PFSK-1 (cell line): ENCODE measurements around the gene AMBRA1.

Experiments
- FOXP2 ChIP-seq: optimal IDR thresholded peaks from 2 replicates; pipeline ENCODE3; 2011; ENCODE audit warnings: borderline replicate concordance, control low read depth, inconsistent platforms; ENCODE audit not compliant: insufficient read depth; ENCODE audit errors: extremely low read length, extremely low read depth
- POLR2AphosphoS5 ChIP-seq: IDR thresholded peaks from 2 replicates; pipeline ENCODE4 v1.6.1; 2012; ENCODE audit warnings: low read depth, mild to moderate bottlenecking, control low read depth, low read length, moderate library complexity

DNA sequence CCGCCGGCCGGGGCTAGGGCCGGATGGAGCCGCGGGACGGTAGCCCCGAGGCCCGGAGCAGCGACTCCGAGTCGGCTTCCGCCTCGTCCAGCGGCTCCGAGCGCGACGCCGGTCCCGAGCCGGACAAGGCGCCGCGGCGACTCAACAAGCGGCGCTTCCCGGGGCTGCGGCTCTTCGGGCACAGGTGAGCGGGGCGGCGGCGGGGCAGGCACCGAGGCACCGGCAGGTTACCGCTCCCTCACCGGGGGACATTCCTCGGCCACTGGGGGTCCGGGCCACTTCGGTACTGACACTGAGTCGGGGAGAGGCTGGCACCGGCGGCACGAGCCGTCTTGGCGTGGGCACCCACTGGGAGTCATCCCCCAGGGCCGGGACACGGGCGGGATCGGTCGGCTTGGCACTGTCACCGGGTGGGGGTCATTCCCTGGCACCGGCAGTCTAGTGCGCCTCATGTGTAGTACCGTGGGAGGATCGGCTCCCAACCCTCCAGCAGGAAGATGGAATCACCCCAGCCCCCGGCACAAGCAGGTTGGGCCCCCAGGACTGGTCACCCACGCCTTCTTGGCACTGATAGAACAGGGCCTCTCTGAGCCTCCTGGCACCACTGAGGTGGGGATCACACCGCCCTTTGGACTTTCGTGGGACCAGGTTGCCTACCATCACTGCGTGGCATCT, 246.0 kb downstream of the AMBRA1 start:
- TF ChIP-seq POLR2AphosphoS5 (no peak), FOXP2 (no peak)
